Tibial artery (tissue), 4 donors: Measurements from ENCODE around the gene OR8J3.

Source experiments
- DNase-seq, 2 donors: peaks; one replicate each; pipeline ENCODE4 v3.0.0-alpha.2; 2019
- H3K27ac ChIP-seq, 2 donors: fragments of 200-600 bp; sonication (generic) in 1 of 2; 1 replicate in 1 of 2; 2 replicates in 1 of 2; pipeline ENCODE4 v1.5.1; 2018 to 2019; ENCODE audit warnings: mild to moderate bottlenecking in 1 of 2
- H3K27me3 ChIP-seq, 2 donors: fragments of 200-600 bp; sonication (generic) in 1 of 2; one replicate each; pipeline versions ENCODE4 v1.5.1 to v1.6.0; 2016 to 2019
- H3K36me3 ChIP-seq, 3 donors: fragments of 200-600 bp; sonication (generic) in 2 of 3; one replicate each; pipeline ENCODE4 v1.5.1; 2016 to 2019; ENCODE audit warnings: mild to moderate bottlenecking in 2 of 3
- H3K4me1 ChIP-seq, 4 donors: fragments of 200-600 bp; sonication (generic) in 2 of 4; 1 replicate in 3 of 4; 2 replicates in 1 of 4; pipeline ENCODE4 v1.5.1; 2016 to 2019
- H3K4me3 ChIP-seq, 2 donors: fragments of 200-600 bp; sonication (generic) in 1 of 2; 1 replicate in 1 of 2; 2 replicates in 1 of 2; pipeline ENCODE4 v1.5.1; 2018 to 2019; ENCODE audit warnings: mild to moderate bottlenecking in 2 of 2
- H3K9me3 ChIP-seq, 3 donors: fragments of 200-600 bp; sonication (generic) in 1 of 3; one replicate each; pipeline ENCODE4 v1.5.1; 2016 to 2019
- intact Hi-C: fragments of 100-400 bp; cut with DNase I; formaldehyde crosslinking; loops from one replicate; pipeline ENCODE4 v1.15.0; 2023; ENCODE audit warnings: low total_unique reads
- TF ChIP-seq, protein P1 (sequence below), 2 experiments: fragments of 200-600 bp in 1 of 2; fragments of 450-650 bp in 1 of 2; IDR thresholded peaks; one replicate each; pipeline ENCODE4 v1.5.1; 2017 to 2019; ENCODE audit warnings: antibody characterized with exemption in 2 of 2, mild to moderate bottlenecking in 1 of 2, moderate library complexity in 1 of 2

Gene OR8J3

DNA sequence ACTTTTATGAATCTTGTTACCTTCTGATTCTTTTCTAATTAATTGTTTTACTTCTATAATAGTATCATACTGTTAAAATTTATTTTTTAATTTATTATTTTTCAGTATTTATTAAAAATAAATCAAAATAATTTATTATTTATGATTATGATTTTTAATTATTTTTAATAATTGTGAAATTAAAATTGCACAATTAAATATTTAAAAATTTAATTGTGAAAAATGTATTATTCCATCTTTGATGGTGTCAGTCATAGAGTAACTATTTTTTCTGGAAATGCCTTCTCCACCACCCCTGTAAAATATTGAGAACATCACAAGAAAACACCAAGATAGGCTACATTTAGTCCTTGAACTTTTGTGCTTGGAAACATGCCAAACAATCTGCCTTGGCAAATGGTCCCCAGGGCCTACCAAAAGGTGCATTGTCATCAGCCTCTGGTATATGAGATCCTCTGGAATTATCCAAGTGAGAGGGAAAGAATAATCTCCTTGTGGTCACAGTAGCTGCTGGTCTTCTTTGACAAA is 36.7 kb downstream of the OR8J3 start, which contains the start of gene OR8H2:
OR8H2 (plus strand) TSS at position 478 of the 528 bp plus-strand sequence. CDS start 1,356 bp downstream, outside the sequence.
- Histone ChIP-seq H3K36me3 (no peaks in the 10 kb centered on the region), H3K9me3 (no peaks in the 10 kb centered on the region), H3K27ac (no peak within 1 kb of the TSS), H3K27me3 (no peaks in the 10 kb centered on the region), H3K4me1 (no peaks in the 10 kb centered on the region), H3K4me3 (no peak within 1 kb of the TSS)
- intact Hi-C loops, result no loop called here
- TF ChIP-seq, protein P1, sequence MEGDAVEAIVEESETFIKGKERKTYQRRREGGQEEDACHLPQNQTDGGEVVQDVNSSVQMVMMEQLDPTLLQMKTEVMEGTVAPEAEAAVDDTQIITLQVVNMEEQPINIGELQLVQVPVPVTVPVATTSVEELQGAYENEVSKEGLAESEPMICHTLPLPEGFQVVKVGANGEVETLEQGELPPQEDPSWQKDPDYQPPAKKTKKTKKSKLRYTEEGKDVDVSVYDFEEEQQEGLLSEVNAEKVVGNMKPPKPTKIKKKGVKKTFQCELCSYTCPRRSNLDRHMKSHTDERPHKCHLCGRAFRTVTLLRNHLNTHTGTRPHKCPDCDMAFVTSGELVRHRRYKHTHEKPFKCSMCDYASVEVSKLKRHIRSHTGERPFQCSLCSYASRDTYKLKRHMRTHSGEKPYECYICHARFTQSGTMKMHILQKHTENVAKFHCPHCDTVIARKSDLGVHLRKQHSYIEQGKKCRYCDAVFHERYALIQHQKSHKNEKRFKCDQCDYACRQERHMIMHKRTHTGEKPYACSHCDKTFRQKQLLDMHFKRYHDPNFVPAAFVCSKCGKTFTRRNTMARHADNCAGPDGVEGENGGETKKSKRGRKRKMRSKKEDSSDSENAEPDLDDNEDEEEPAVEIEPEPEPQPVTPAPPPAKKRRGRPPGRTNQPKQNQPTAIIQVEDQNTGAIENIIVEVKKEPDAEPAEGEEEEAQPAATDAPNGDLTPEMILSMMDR (IDR thresholded peaks at IDR 0.05), result no peak
- no peak for DNase-seq

GRCh38 chr11:56093008-56093407 is 47.0 kb downstream of the OR8J3 start, which contains the start of gene OR8I2:
OR8I2 (plus strand) TSS chr11:56093308; CDS start chr11:56093308, 0 bp downstream.
- no peaks in the 10 kb centered on the region for H3K9me3 ChIP-seq
- no peak within 1 kb of the TSS for H3K4me3 ChIP-seq
- no peak within 1 kb of the TSS for H3K27ac ChIP-seq
- no peaks in the 10 kb centered on the region for H3K27me3 ChIP-seq
- no peaks in the 10 kb centered on the region for H3K36me3 ChIP-seq
- intact Hi-C loops, result no loop called here
- no peaks in the 10 kb centered on the region for H3K4me1 ChIP-seq
- TF ChIP-seq, protein P1 (IDR thresholded peaks at IDR 0.05), result no peak
- no peak for DNase-seq

- no peak overlapping the region for H3K4me3 ChIP-seq
- H3K4me1 ChIP-seq, result no peaks in the 10 kb centered on the region
- no peaks in the 10 kb centered on the region for H3K9me3 ChIP-seq
- intact Hi-C loops, result no loop called here
- no peaks in the 10 kb centered on the region for H3K36me3 ChIP-seq
- no peaks in the 10 kb centered on the region for H3K27me3 ChIP-seq
- TF ChIP-seq, protein P1 (IDR thresholded peaks at IDR 0.05), result no peak
- H3K27ac ChIP-seq, result no peak overlapping the region
- no peak for DNase-seq
Measured at GRCh38 chr11:56089697-56090096, 50.3 kb downstream of the OR8J3 start.
